HepG2 (cell line): ENCODE data around the gene NCOA7. TPM values are rescaled to one million over a fixed set of nuclear protein-coding genes. Genes with fewer than 3 reads are reported as not detected.

ENCODE experiments used
- ATAC-seq: fragments of 200-7000 bp; cut with Tn5 transposase; 3 replicates; pipeline ENCODE4 v1.9.1; 2020; ENCODE audit warnings: mild to moderate bottlenecking, moderate library complexity
- BruUV-seq: library from RNA; stranded (reverse); fragments of 400-500 nt; replicated peaks from 2 replicates; lab custom pipeline; 2021; lab: Mats Ljungman, UMichigan
- CTCF ChIA-PET: fragments of 300-600 bp; formaldehyde crosslinking; extraction: SDS; loops from one replicate; lab custom pipeline; 2021; ENCODE audit warnings: low total read pairs, inconsistent platforms, low intra/inter-chr PET ratio; lab: Yijun Ruan, JAX
- POLR2A ChIA-PET: fragments of 350-600 bp; sonication (Branson Sonifier 250); formaldehyde crosslinking; loops from one replicate; lab custom pipeline; 2020; ENCODE audit warnings: antibody characterized with exemption, inconsistent platforms; lab: Yijun Ruan, JAX
- DNase-seq: peaks from one replicate; pipeline ENCODE4 v3.0.0-alpha.2; 2015; ENCODE audit warnings: low spot score
- FAIRE-seq: peaks from 3 replicates; lab custom pipeline; 2011; peaks lifted over from hg19 to GRCh38; lab: Jason Lieb, UNC
- H2AFZ ChIP-seq: one replicate; pipeline ENCODE4 v1.6.1; 2011; ENCODE audit warnings: low read length, inconsistent platforms
- H3K27ac ChIP-seq: fragments of 300-600 bp; 3 replicates; pipeline ENCODE4 v1.8.0; 2011; ENCODE audit warnings: mixed run types, mild to moderate bottlenecking, mixed read lengths, low read length, inconsistent platforms; ENCODE audit not compliant: insufficient read depth; ENCODE audit errors: extremely low read length
- H3K27me3 ChIP-seq, 2 experiments: fragments of 200-600 bp in 1 of 2; 2 replicates in 1 of 2; 3 replicates in 1 of 2; pipeline versions ENCODE4 v1.6.0 to v1.8.0; 2011; ENCODE audit warnings: low read length in 2 of 2, mild to moderate bottlenecking in 2 of 2, moderate library complexity in 2 of 2, inconsistent platforms in 1 of 2; ENCODE audit not compliant: insufficient read depth in 2 of 2, control insufficient read depth in 1 of 2
- H3K36me3 ChIP-seq, 2 experiments: fragments of 200-600 bp in 1 of 2; replicated peaks in 1 of 2; 2 replicates in 1 of 2; 3 replicates in 1 of 2; pipeline versions ENCODE4 v1.5.1 to v1.8.0; 2011; ENCODE audit warnings: low read length in 2 of 2, inconsistent platforms in 1 of 2; ENCODE audit not compliant: insufficient read depth in 2 of 2, control insufficient read depth in 1 of 2
- H3K4me1 ChIP-seq: 2 replicates; pipeline ENCODE4 v1.5.1; 2012; ENCODE audit warnings: low read length, inconsistent platforms; ENCODE audit not compliant: insufficient read depth
- H3K4me2 ChIP-seq: 2 replicates; pipeline ENCODE4 v1.6.0; 2011; ENCODE audit warnings: low read depth, low read length, inconsistent platforms
- H3K4me3 ChIP-seq, 3 experiments: fragments of 200-600 bp in 1 of 3; sonication (generic), shearing (Covaris generic) in 1 of 3; replicated peaks in 1 of 3; 2 replicates each; pipeline ENCODE4 v1.5.1; 2011 to 2016; ENCODE audit warnings: low read length in 3 of 3, inconsistent platforms in 2 of 3, low read depth in 2 of 3, mild to moderate bottlenecking in 2 of 3, control low read depth in 1 of 3, mixed read lengths in 1 of 3; ENCODE audit not compliant: insufficient read depth in 1 of 3
- H3K79me2 ChIP-seq: one replicate; pipeline ENCODE4 v1.6.1; 2011; ENCODE audit warnings: low read length, inconsistent platforms; ENCODE audit not compliant: insufficient read depth
- H3K9ac ChIP-seq: 2 replicates; pipeline ENCODE4 v1.6.0; 2011; ENCODE audit warnings: mild to moderate bottlenecking, low read depth, low read length, inconsistent platforms; ENCODE audit not compliant: insufficient read depth
- H3K9me3 ChIP-seq: 2 replicates; pipeline ENCODE4 v1.5.1; 2012; ENCODE audit warnings: mild to moderate bottlenecking, low read length
- H4K20me1 ChIP-seq: 2 replicates; pipeline ENCODE4 v1.6.0; 2011; ENCODE audit warnings: inconsistent platforms, mild to moderate bottlenecking, low read length, moderate library complexity; ENCODE audit not compliant: insufficient read depth
- CENPT ChIP-seq: sonication (generic); formaldehyde crosslinking; IDR thresholded peaks from 2 replicates; pipeline ENCODE4 v1.8.0; 2022; ENCODE audit warnings: low read depth, mild to moderate bottlenecking, moderate library complexity, missing genetic modification reagents
- JUND ChIP-seq: sonication (generic); formaldehyde crosslinking; IDR thresholded peaks from 2 replicates; pipeline ENCODE4 v1.8.0; 2022; ENCODE audit warnings: mild to moderate bottlenecking, missing genetic modification reagents
- ZFAT ChIP-seq: sonication (generic); formaldehyde crosslinking; conservative IDR thresholded peaks from 2 replicates; pipeline ENCODE4 v1.8.1; 2023; ENCODE audit warnings: missing genetic modification reagents, inconsistent platforms
- ZFP91 ChIP-seq: sonication (generic); formaldehyde crosslinking; IDR thresholded peaks from 2 replicates; pipeline ENCODE4 v1.9.0; 2022; ENCODE audit warnings: missing genetic modification reagents, mild to moderate bottlenecking, borderline replicate concordance
- WGBS: methylation state at CpG from one replicate; pipeline ENCODE4 v1.1.6; 2017; ENCODE audit warnings: low lambda C conversion rate; 5-methylcytosine and 5-hydroxymethylcytosine counted together
- in situ Hi-C: cut with HindIII; loops from 2 replicates; pipeline ENCODE4 v1.10.0; 2017; ENCODE audit warnings: low pct_unique_long_range_greater_than_20kb; ENCODE audit not compliant: extremely low pct_ligation_motif_present
- intact Hi-C: fragments of 100-400 bp; cut with micrococcal nuclease; formaldehyde crosslinking; loops from one replicate; pipeline ENCODE4 v1.10.0; 2022; ENCODE audit not compliant: unreplicated experiment
- polyA plus RNA-seq, 8 experiments: library from polyadenylated mRNA; depleted of rRNA in 3 of 8; stranded (reverse) in 7 of 8; unstranded in 1 of 8; fragments of >200 nt; fragmentation: Illumina TruSeq in 4 of 8; extraction: Trizol in 4 of 8; gene quantifications; 2 replicates each; pipeline versions ENCODE4 v1.2.1 to v1.2.3, GENCODE V29; 2011 to 2016; ENCODE audit warnings: low read depth in 4 of 8, missing spikeins in 1 of 8, mixed read lengths in 1 of 8; ENCODE audit not compliant: insufficient read depth in 1 of 8
- total RNA-seq, 5 experiments: library from RNA; depleted of rRNA; stranded (reverse); fragments of >200 nt; fragmentation: Illumina TruSeq; extraction: Trizol; gene quantifications; 2 replicates each; pipeline ENCODE4 v1.2.3, GENCODE V29; 2016; ENCODE audit warnings: low read depth in 1 of 5

Gene NCOA7
- total and polyA plus RNA-seq, 2 of the 13 experiments (the other 11 are each of a cell fraction or from before 2014, with no cell fraction given) = 13.6 to 20.8 TPM

- TF ChIP-seq ZFP91 (CRISPR knock-in tag) (no peak), CENPT (no peak), ZFAT (CRISPR knock-in tag) (no peak)
- H2AFZ ChIP-seq = no peak overlapping the region
- H3K79me2 ChIP-seq = no peaks in the 10 kb centered on the region
- ChIA-PET CTCF (no interaction called here), POLR2A (no interaction called here)
- WGBS = 95% methylated on average over 2 of the region's 2 CpGs
- no peaks in the 10 kb centered on the region for H3K9me3 ChIP-seq
- no peak for FAIRE-seq
- H3K4me2 ChIP-seq = no peak overlapping the region
- no TSS peak for BruUV-seq
- no peak for DNase-seq
- in situ Hi-C loops (no loop called here), intact Hi-C loops (no loop called here)
- no peaks in the 10 kb centered on the region for H4K20me1 ChIP-seq
- ATAC-seq = no peak
- H3K4me1 ChIP-seq = no peaks in the 10 kb centered on the region
- H3K27ac ChIP-seq = no peak overlapping the region
- no peak overlapping the region for H3K4me3 ChIP-seq
- H3K36me3 ChIP-seq = no peaks in the 10 kb centered on the region; a peak in 1 of 5 replicates
- no peak overlapping the region for H3K9ac ChIP-seq
- H3K27me3 ChIP-seq = no peaks in the 10 kb centered on the region
Observed at GRCh38 chr6:125852587-125852986, 61.8 kb downstream of the NCOA7 start.

- BruUV-seq = no TSS peak
- H3K9ac ChIP-seq = no peak overlapping the region
- intact Hi-C loops = no loop called here
- CTCF ChIA-PET = no interaction called here
- H3K79me2 ChIP-seq = no peaks in the 10 kb centered on the region
- H3K4me2 ChIP-seq = no peak overlapping the region
- no peak for ATAC-seq
- 85% methylated on average over 1 of the region's 1 CpG for WGBS
- in situ Hi-C loops = no loop called here
- no peak for TF ChIP-seq JUND (CRISPR knock-in tag)
- no peak for DNase-seq
- H2AFZ ChIP-seq = no peak overlapping the region
- H3K27me3 ChIP-seq = no peaks in the 10 kb centered on the region
- H3K4me1 ChIP-seq = no peaks in the 10 kb centered on the region
- no peak overlapping the region for H3K27ac ChIP-seq
- H4K20me1 ChIP-seq = no peaks in the 10 kb centered on the region
- no peak for FAIRE-seq
- no peak overlapping the region for H3K4me3 ChIP-seq
- H3K36me3 ChIP-seq = no peaks in the 10 kb centered on the region; a peak in 1 of 5 replicates
- POLR2A ChIA-PET = no interaction called here
- no peaks in the 10 kb centered on the region for H3K9me3 ChIP-seq
Observed at GRCh38 chr6:125853168-125853567, 62.4 kb downstream of the NCOA7 start.
